HepG2 (cell line): Measurements from ENCODE around the gene SMIM13. TPM values are rescaled to one million over a fixed set of nuclear protein-coding genes. Genes with fewer than 3 reads are reported as not detected.

Source experiments
- ATAC-seq: fragments of 200-7000 bp; cut with Tn5 transposase; 3 replicates; pipeline ENCODE4 v1.9.1; 2020; ENCODE audit warnings: mild to moderate bottlenecking, moderate library complexity
- BruUV-seq: library from RNA; stranded (reverse); fragments of 400-500 nt; replicated peaks from 2 replicates; lab custom pipeline; 2021; lab: Mats Ljungman, UMichigan
- CTCF ChIA-PET: fragments of 300-600 bp; formaldehyde crosslinking; extraction: SDS; loops from one replicate; lab custom pipeline; 2021; ENCODE audit warnings: low total read pairs, inconsistent platforms, low intra/inter-chr PET ratio; lab: Yijun Ruan, JAX
- POLR2A ChIA-PET: fragments of 350-600 bp; sonication (Branson Sonifier 250); formaldehyde crosslinking; loops from one replicate; lab custom pipeline; 2020; ENCODE audit warnings: antibody characterized with exemption, inconsistent platforms; lab: Yijun Ruan, JAX
- DNase-seq: peaks from one replicate; pipeline ENCODE4 v3.0.0-alpha.2; 2015; ENCODE audit warnings: low spot score
- FAIRE-seq: peaks from 3 replicates; lab custom pipeline; 2011; peaks lifted over from hg19 to GRCh38; lab: Jason Lieb, UNC
- H2AFZ ChIP-seq: one replicate; pipeline ENCODE4 v1.6.1; 2011; ENCODE audit warnings: low read length, inconsistent platforms
- H3K27ac ChIP-seq: fragments of 300-600 bp; 3 replicates; pipeline ENCODE4 v1.8.0; 2011; ENCODE audit warnings: mixed run types, mild to moderate bottlenecking, mixed read lengths, low read length, inconsistent platforms; ENCODE audit not compliant: insufficient read depth; ENCODE audit errors: extremely low read length
- H3K27me3 ChIP-seq, 2 experiments: fragments of 200-600 bp in 1 of 2; 2 replicates in 1 of 2; 3 replicates in 1 of 2; pipeline versions ENCODE4 v1.6.0 to v1.8.0; 2011; ENCODE audit warnings: low read length in 2 of 2, mild to moderate bottlenecking in 2 of 2, moderate library complexity in 2 of 2, inconsistent platforms in 1 of 2; ENCODE audit not compliant: insufficient read depth in 2 of 2, control insufficient read depth in 1 of 2
- H3K36me3 ChIP-seq, 2 experiments: fragments of 200-600 bp in 1 of 2; replicated peaks in 1 of 2; 2 replicates in 1 of 2; 3 replicates in 1 of 2; pipeline versions ENCODE4 v1.5.1 to v1.8.0; 2011; ENCODE audit warnings: low read length in 2 of 2, inconsistent platforms in 1 of 2; ENCODE audit not compliant: insufficient read depth in 2 of 2, control insufficient read depth in 1 of 2
- H3K4me1 ChIP-seq: 2 replicates; pipeline ENCODE4 v1.5.1; 2012; ENCODE audit warnings: low read length, inconsistent platforms; ENCODE audit not compliant: insufficient read depth
- H3K4me2 ChIP-seq: 2 replicates; pipeline ENCODE4 v1.6.0; 2011; ENCODE audit warnings: low read depth, low read length, inconsistent platforms
- H3K4me3 ChIP-seq, 3 experiments: fragments of 200-600 bp in 1 of 3; sonication (generic), shearing (Covaris generic) in 1 of 3; replicated peaks in 1 of 3; 2 replicates each; pipeline ENCODE4 v1.5.1; 2011 to 2016; ENCODE audit warnings: low read length in 3 of 3, inconsistent platforms in 2 of 3, low read depth in 2 of 3, mild to moderate bottlenecking in 2 of 3, control low read depth in 1 of 3, mixed read lengths in 1 of 3; ENCODE audit not compliant: insufficient read depth in 1 of 3
- H3K79me2 ChIP-seq: one replicate; pipeline ENCODE4 v1.6.1; 2011; ENCODE audit warnings: low read length, inconsistent platforms; ENCODE audit not compliant: insufficient read depth
- H3K9ac ChIP-seq: 2 replicates; pipeline ENCODE4 v1.6.0; 2011; ENCODE audit warnings: mild to moderate bottlenecking, low read depth, low read length, inconsistent platforms; ENCODE audit not compliant: insufficient read depth
- H3K9me3 ChIP-seq: 2 replicates; pipeline ENCODE4 v1.5.1; 2012; ENCODE audit warnings: mild to moderate bottlenecking, low read length
- H4K20me1 ChIP-seq: 2 replicates; pipeline ENCODE4 v1.6.0; 2011; ENCODE audit warnings: inconsistent platforms, mild to moderate bottlenecking, low read length, moderate library complexity; ENCODE audit not compliant: insufficient read depth
- GFI1 ChIP-seq: sonication (generic); formaldehyde crosslinking; IDR thresholded peaks from 2 replicates; pipeline ENCODE4 v1.5.0; 2020; ENCODE audit warnings: missing genetic modification reagents, mild to moderate bottlenecking, borderline replicate concordance
- KLF12 ChIP-seq: sonication (generic); formaldehyde crosslinking; IDR thresholded peaks from 2 replicates; pipeline ENCODE4 v1.4.0; 2020; ENCODE audit warnings: missing genetic modification reagents, borderline replicate concordance
- RARG ChIP-seq: sonication (generic); formaldehyde crosslinking; IDR thresholded peaks from 2 replicates; pipeline ENCODE4 v1.4.0; 2020; ENCODE audit warnings: low read depth, mild to moderate bottlenecking, missing genetic modification reagents
- ZKSCAN8 ChIP-seq: IDR thresholded peaks from 2 replicates; pipeline ENCODE4 v1.6.1; 2016; ENCODE audit warnings: borderline replicate concordance, missing genetic modification reagents, missing compliant biosample characterization
- ZNF205 ChIP-seq: IDR thresholded peaks from 2 replicates; pipeline ENCODE4 v1.6.1; 2018; ENCODE audit warnings: missing biosample characterization, missing genetic modification reagents
- ZNF318 ChIP-seq: sonication (generic); formaldehyde crosslinking; IDR thresholded peaks from 2 replicates; pipeline ENCODE4 v1.4.0; 2020; ENCODE audit warnings: mild to moderate bottlenecking, missing genetic modification reagents
- ZNF496 ChIP-seq: sonication (generic); formaldehyde crosslinking; IDR thresholded peaks from 2 replicates; pipeline ENCODE4 v1.8.1; 2023; ENCODE audit warnings: mild to moderate bottlenecking, moderate library complexity, missing genetic modification reagents; ENCODE audit not compliant: insufficient replicate concordance
- ZNF740 ChIP-seq: sonication (generic); formaldehyde crosslinking; IDR thresholded peaks from 2 replicates; pipeline ENCODE4 v1.4.0; 2020; ENCODE audit warnings: missing genetic modification reagents
- WGBS: methylation state at CpG from one replicate; pipeline ENCODE4 v1.1.6; 2017; ENCODE audit warnings: low lambda C conversion rate; 5-methylcytosine and 5-hydroxymethylcytosine counted together
- in situ Hi-C: cut with HindIII; loops from 2 replicates; pipeline ENCODE4 v1.10.0; 2017; ENCODE audit warnings: low pct_unique_long_range_greater_than_20kb; ENCODE audit not compliant: extremely low pct_ligation_motif_present
- intact Hi-C: fragments of 100-400 bp; cut with micrococcal nuclease; formaldehyde crosslinking; loops from one replicate; pipeline ENCODE4 v1.10.0; 2022; ENCODE audit not compliant: unreplicated experiment
- polyA plus RNA-seq, 8 experiments: library from polyadenylated mRNA; depleted of rRNA in 3 of 8; stranded (reverse) in 7 of 8; unstranded in 1 of 8; fragments of >200 nt; fragmentation: Illumina TruSeq in 4 of 8; extraction: Trizol in 4 of 8; gene quantifications; 2 replicates each; pipeline versions ENCODE4 v1.2.1 to v1.2.3, GENCODE V29; 2011 to 2016; ENCODE audit warnings: low read depth in 4 of 8, missing spikeins in 1 of 8, mixed read lengths in 1 of 8; ENCODE audit not compliant: insufficient read depth in 1 of 8
- total RNA-seq, 5 experiments: library from RNA; depleted of rRNA; stranded (reverse); fragments of >200 nt; fragmentation: Illumina TruSeq; extraction: Trizol; gene quantifications; 2 replicates each; pipeline ENCODE4 v1.2.3, GENCODE V29; 2016; ENCODE audit warnings: low read depth in 1 of 5

SMIM13 gene
- total and polyA plus RNA-seq, 2 of the 13 experiments (the other 11 are each of a cell fraction or from before 2014, with no cell fraction given): 2.7 to 10.2 TPM

- no peak for TF ChIP-seq ZNF205
These were observed 31.6 kb upstream of the SMIM13 start (continued) for GRCh38 chr6:11062083-11062482.

- no TSS peak for BruUV-seq
- H3K4me1 ChIP-seq: peaks cover 30% of the 10 kb centered on the region
- ChIA-PET POLR2A (no interaction called here), CTCF (no interaction called here)
- no peak overlapping the region for H3K4me2 ChIP-seq
- no peak overlapping the region for H3K27ac ChIP-seq
- WGBS: 81% methylated on average over 2 of the region's 2 CpGs
- intact Hi-C loops: no loop called here
- in situ Hi-C loops: loop anchor here (25.0 kb wide), 1 partner anchor 575 kb away; no protein-coding TSS in a partner anchor
- FAIRE-seq (no peak), DNase-seq (no peak), ATAC-seq (no peak)
- H3K9ac ChIP-seq: no peak overlapping the region
- no peaks in the 10 kb centered on the region for H3K36me3 ChIP-seq
- H2AFZ ChIP-seq: no peak overlapping the region
- H3K27me3 ChIP-seq: no peaks in the 10 kb centered on the region
- H3K9me3 ChIP-seq: no peaks in the 10 kb centered on the region
- no peak overlapping the region for H3K4me3 ChIP-seq
- TF ChIP-seq GFI1 (CRISPR knock-in tag) (no peak), ZNF318 (CRISPR knock-in tag) (no peak), KLF12 (CRISPR knock-in tag) (no peak), ZKSCAN8 (CRISPR knock-in tag) (no peak), ZNF496 (CRISPR knock-in tag) (no peak), ZNF740 (CRISPR knock-in tag) (no peak), RARG (CRISPR knock-in tag) (no peak)
- H3K79me2 ChIP-seq: no peaks in the 10 kb centered on the region
- no peaks in the 10 kb centered on the region for H4K20me1 ChIP-seq
These were observed 30.9 kb upstream of the SMIM13 start for GRCh38 chr6:11062715-11063114.
